SH-SY5Y (cell line): ENCODE data around the gene PDGFB.

ENCODE experiments used
- GATA2 ChIP-seq: IDR thresholded peaks from 2 replicates; pipeline ENCODE4 v1.6.1; 2011; ENCODE audit warnings: mild to moderate bottlenecking, low read depth, low read length
- GATA3 ChIP-seq: IDR thresholded peaks from 2 replicates; pipeline ENCODE4 v1.6.1; 2011; ENCODE audit warnings: low read depth, mild to moderate bottlenecking, low read length, moderate library complexity

PDGFB gene

GRCh38 chr22:39234472-39234787, 10.4 kb downstream of the PDGFB start:
- TF ChIP-seq GATA2, result no peak
- no peak for TF ChIP-seq GATA3

- no peak for TF ChIP-seq GATA2
- TF ChIP-seq GATA3, result no peak
Observed at GRCh38 chr22:39233710-39234471, 10.9 kb downstream of the PDGFB start.

GRCh38 chr22:39232806-39233709, 11.7 kb downstream of the PDGFB start:
- TF ChIP-seq GATA2 (no peak), GATA3 (no peak)

GRCh38 chr22:39232246-39232645, 12.5 kb downstream of the PDGFB start:
- TF ChIP-seq GATA3, result no peak
- no peak for TF ChIP-seq GATA2

GRCh38 chr22:39231197-39231950, 13.4 kb downstream of the PDGFB start:
- TF ChIP-seq GATA2 (no peak), GATA3 (no peak)

- TF ChIP-seq GATA2, result no peak
- no peak for TF ChIP-seq GATA3
Observed at GRCh38 chr22:39230261-39231196, 14.3 kb downstream of the PDGFB start.

- TF ChIP-seq GATA3 (no peak), GATA2 (no peak)
Observed at GRCh38 chr22:39229688-39230260, 15.0 kb downstream of the PDGFB start.

- TF ChIP-seq GATA2, result no peak
- no peak for TF ChIP-seq GATA3
Observed at GRCh38 chr22:39229075-39229474, 15.7 kb downstream of the PDGFB start.

- TF ChIP-seq GATA2 (no peak), GATA3 (no peak)
Observed at GRCh38 chr22:39227542-39228272, 17.1 kb downstream of the PDGFB start.

GRCh38 chr22:39226353-39226752, 18.4 kb downstream of the PDGFB start:
- TF ChIP-seq GATA3, result no peak
- TF ChIP-seq GATA2, result no peak

- TF ChIP-seq GATA3 (no peak), GATA2 (no peak)
Observed at GRCh38 chr22:39225591-39225990, 19.2 kb downstream of the PDGFB start.

GRCh38 chr22:39224550-39224949, 20.2 kb downstream of the PDGFB start:
- no peak for TF ChIP-seq GATA3
- no peak for TF ChIP-seq GATA2

- TF ChIP-seq GATA2 (no peak), GATA3 (no peak)
Observed at GRCh38 chr22:39223091-39223710, 21.6 kb downstream of the PDGFB start.
